ENCODE results near the gene PHF5A.

DNA sequence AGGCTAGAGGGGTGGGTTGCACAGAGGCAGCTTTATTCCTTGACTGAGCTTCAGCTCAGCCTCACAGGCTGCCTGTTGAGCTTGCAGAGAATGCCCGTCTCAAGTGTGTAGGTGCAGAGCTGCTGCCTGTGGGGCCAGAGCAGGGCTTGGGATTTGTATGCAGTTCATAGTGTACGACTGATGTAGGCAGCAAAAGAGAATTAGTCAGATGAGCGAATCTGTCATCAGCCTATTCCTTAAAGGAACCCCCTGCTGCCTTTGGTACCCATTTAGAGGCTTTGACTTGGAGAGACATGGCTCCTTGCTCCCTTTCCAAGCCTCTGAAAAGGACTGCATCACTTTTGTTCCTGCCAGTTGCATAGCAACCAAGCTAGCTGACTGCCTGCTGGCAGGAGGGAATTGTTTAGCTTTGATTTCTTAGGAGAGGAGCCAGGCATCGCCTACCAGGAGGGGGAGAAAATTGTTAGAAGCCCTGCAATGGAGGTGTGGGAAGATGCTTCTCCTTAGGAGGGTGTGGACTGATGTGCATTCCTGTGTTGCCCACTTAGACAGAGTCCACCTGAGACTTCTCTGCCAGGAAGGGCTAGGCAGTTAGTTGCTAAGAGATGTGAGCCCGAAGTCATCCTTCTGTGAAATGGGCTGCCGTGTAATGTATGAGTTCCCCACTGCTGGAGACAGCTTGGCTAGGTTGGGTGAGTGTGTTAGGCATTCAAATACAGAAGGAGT, 11.3 kb upstream of the PHF5A start:
- TF ChIP-seq CTCF (IDR thresholded peaks at IDR 0.05) (no peak), POLR2A (IDR thresholded peaks at IDR 0.05) (no peak)
